Endothelial cell of hepatic sinusoid (primary cell): ENCODE measurements around the gene G6PC3.
"Not testable (repeated sequence)": the region's sequence is repeated elsewhere in the genome, so short reads cannot be mapped to it uniquely, and the experiment has no call there.

Experiments used
- in situ Hi-C: cut with HindIII; loops from 2 replicates; pipeline ENCODE4 v1.10.0; 2017; ENCODE audit warnings: low sequenced_read_pairs

G6PC3 gene

GRCh38 chr17:44070455-44071197 is at the start of gene G6PC3:
Gene G6PC3 (plus strand): TSS chr17:44070735. CDS start chr17:44070966, 231 bp downstream.
- in situ Hi-C loops: no loop called here

- in situ Hi-C loops: not testable (repeated sequence)
These were observed 49.3 kb upstream of the G6PC3 start for GRCh38 chr17:44021227-44021626.

DNA sequence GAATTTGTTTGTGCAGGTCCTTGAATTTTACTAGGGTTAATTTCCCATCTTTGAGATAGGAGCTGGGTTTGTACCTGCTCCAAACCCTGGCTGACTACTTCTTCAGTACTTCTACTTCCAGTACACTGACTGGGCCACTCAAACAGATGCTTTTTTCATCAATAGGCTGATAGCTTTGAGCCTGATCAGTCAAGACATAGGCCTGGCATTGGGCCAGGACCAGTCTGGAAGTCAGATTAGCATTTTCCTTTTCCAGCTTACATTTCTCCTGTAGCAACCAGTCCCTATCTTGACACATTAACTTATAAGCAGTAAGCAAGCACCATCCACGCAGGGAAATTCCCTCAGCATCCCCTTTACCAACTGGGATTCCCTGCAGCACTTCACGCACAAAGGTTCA is 48.3 kb upstream of the G6PC3 start:
- in situ Hi-C loops: no loop called here

DNA sequence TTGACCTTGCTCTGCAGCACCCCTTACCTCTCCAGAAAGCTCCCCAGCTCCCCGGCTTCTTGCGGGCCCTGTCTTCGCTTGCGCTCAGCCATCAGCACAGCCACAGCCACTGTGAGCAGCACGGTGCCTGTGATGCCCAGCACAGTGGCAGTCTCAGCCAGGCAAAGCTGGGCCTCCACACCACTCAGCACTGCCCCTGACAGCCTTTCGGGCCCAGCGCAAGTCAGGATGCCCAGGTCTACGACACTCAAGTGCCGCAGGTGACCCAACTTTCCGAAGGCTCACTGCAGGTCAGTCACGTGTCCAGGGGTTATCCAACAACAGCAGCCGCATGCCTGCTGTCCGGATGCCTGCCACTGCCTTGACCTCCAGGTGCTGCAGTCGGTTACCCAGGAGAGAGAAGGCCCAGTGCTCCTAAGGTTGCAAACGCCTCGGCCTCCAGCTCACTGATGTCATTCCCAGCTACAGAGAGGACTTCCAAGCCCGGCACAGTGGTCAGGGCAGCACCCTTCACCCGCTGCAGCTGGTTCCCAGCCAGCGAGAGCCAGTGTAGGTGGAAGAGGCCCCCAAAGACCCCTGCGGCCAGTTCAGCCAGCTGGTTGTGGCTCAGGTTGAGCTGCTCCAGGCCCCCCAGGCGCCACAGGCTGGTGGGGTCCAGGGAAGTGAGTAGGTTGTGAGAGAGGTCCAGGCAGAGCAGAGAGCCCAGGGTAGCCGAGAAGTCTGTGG is 46.8 kb upstream of the G6PC3 start:
- in situ Hi-C loops: no loop called here

GRCh38 chr17:44024271-44024663 is 46.3 kb upstream of the G6PC3 start:
- in situ Hi-C loops: no loop called here

DNA sequence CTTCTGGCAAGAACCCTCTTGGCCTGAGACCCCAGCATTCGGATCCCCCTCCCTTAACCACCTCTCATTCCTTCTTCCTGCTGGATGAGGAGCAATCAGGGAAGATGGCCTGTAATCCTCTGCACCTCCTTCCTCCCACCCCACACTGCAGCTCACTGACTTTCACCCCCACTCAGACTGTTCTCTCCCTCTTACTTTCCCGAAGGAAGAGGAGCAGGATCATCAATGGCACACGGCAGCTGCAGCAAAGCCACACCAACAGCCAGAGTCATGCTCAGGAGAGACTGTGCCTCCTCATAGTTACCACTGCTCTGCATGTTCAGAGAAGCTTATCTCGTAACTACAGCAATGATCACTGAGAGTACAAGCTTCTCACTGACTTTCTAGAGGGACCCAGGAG is 45.7 kb upstream of the G6PC3 start:
- in situ Hi-C loops: no loop called here

- in situ Hi-C loops: no loop called here
These were observed 40.8 kb upstream of the G6PC3 start for GRCh38 chr17:44029736-44030135.

GRCh38 chr17:44030482-44030881 is 40.1 kb upstream of the G6PC3 start:
- in situ Hi-C loops: no loop called here

- in situ Hi-C loops: no loop called here
These were observed 36.6 kb upstream of the G6PC3 start for GRCh38 chr17:44033861-44034408.

- in situ Hi-C loops: not testable (repeated sequence)
These were observed 35.8 kb upstream of the G6PC3 start for GRCh38 chr17:44034688-44035087.

- in situ Hi-C loops: no loop called here
These were observed 33.1 kb upstream of the G6PC3 start for GRCh38 chr17:44037471-44037870.

GRCh38 chr17:44038604-44039011 is 31.9 kb upstream of the G6PC3 start:
- in situ Hi-C loops: no loop called here

DNA sequence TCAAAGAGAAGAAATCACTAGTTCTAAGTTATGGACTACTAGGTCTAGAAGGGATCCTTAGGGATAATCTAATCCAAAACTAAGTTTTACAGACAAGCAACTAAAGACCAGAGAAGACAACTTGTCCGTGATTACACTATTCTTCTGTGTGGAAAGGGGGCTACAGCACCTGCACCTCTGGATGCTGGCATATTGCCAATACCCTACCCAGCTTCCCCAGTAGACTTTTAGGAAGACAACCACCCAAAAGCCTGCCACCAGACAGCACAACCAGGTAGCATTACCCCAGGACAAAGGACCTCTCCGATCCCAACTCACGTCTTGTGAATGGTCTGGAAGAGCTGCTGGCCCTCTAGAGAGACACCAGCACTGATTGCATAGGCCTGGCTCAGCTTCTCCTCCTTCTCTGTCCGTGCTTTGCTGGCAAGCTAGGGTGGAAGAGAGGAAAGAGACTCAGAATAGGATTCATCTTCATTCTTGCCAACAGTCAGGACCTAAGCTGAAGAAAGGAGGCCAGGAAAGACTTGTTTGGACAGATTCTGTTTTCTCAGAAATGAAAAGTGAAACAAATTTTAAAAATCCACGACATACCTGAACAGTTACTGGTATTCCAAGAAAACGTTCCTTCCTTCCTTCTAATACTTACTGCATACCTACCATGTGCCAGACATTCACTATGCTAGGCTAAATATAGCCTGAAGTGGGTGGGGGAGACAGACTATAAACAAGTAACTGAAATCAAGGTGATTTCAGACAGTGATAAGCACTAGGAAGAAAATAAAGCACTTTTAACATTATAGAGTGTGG is 30.5 kb upstream of the G6PC3 start:
- in situ Hi-C loops: no loop called here

GRCh38 chr17:44043272-44043696 is 27.3 kb upstream of the G6PC3 start:
- in situ Hi-C loops: no loop called here

DNA sequence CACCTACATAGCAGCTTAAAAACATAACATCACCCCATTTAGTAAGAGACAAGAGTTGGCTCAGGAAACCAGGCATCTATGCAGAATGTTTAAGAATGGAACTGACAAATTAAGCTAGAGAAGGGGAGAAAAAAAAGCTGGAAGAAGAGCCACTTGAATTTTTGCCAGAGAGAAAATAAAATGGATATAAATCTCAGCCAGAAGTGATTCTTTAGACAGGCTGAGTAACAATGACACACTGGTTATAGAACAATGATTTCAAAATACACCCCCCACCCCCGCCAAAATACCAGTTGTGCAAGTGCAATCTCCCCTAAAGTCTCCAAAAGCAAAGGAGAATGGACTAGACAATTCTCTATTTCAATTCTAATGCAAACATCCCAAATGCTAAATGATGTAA is 26.5 kb upstream of the G6PC3 start:
- in situ Hi-C loops: no loop called here

GRCh38 chr17:44045486-44045885 is 25.0 kb upstream of the G6PC3 start:
- in situ Hi-C loops: no loop called here

DNA sequence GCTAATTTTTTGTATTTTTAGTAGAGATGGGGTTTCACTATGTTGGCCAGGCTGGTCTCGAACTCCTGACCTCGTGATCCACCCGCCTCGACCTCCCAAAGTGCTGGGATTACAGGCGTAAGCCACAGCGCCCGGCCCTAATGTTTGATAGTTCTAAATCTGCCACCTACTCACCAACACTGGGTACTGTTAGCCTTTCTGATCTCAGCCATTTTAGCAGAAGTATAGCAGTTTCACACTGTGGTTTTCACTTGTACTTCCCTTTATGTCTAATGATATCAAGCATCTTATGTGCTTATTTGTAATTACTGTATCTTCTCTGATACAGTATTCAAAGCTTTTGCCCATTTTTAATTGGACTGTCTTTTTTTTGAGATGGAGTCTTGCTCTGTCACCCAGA is 23.6 kb upstream of the G6PC3 start:
- in situ Hi-C loops: not testable (repeated sequence)

DNA sequence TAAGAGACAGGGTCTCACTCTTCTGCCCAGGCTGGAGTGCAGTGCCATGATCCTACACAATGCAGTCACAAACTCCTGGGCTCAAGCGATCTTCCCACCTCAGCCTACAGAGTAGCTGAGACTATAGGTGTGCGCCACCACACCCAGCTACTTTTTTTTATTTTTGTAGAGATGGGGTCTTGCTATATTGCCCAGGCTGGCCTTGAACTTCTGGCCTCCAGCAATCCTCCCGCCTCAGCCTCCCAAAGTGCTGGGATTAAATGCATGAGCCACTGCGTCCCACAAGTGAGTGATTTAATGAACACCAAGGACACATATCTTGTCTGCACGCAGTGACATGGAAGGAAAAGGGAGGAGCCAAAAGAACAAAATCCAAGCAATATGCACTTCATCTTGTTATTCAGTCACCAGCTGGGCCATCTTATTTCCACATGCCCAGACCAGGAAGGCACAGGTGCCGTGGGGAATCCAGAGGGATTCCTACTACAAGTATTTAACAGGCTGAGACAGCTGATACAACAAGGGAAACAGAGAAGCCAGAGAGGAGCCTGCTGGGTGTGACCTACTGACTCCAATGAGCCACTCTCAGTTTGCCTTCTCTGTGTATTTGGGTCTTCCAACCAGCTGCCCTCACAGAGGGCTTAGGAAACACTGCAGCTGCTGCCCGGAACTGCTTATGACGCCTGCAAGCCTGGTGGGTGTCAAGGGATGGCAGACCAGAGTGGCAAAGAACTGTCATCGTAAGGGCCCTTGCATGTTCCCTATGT is 21.1 kb upstream of the G6PC3 start:
- in situ Hi-C loops: no loop called here

- in situ Hi-C loops: no loop called here
These were observed 17.2 kb upstream of the G6PC3 start for GRCh38 chr17:44053125-44053872.
